Measurements from ENCODE around the gene ULK3. TPM values are rescaled to one million over a fixed set of nuclear protein-coding genes. Genes with fewer than 3 reads are reported as not detected.

Gene ULK3
- total RNA-seq, 6 experiments from 2014 or later: 12.5 to 18.9 (median 16.1) TPM

DNA sequence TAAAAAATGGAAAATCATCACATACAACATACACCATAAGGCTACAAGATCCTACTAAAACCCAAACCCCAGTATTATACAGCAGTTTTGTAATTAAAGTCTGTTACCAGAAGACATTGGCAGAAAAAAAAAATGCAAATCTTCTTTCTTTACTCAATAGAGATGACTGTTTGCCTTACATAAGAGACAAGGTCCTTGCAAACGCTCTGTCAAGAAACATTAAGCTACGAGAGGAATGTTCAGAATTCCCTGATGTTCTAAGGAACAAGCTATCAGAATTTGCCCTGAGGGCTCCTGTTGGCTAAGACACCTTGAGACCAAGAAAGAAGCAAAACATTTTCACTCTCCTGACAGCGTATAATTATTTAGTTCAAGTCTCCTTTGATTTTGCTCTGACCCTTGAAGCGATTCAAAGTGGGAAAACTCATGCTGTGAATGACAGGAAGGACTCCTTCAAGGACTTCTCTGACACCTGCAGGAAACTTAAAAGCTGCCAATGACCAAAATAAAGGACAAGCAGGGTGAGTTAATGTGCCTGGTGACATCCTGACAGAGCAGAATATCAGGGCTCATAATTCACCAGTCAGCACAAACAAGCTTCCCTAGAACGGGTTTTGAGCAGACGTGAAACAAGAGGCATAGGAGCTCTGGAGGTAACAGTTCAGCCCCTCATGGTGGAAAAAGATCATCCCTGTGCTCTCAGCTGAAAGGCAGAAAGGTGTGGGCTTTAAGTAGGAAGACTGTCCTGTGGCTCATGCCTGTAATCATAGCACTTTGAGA is 27.7 kb upstream of the ULK3 start:
- peak overlapping the region; percentile 43; the same call in 1 of the 2 replicates for H3K4me3 Mint-ChIP-seq
- peaks cover 55% of the 10 kb centered on the region for H3K4me1 Mint-ChIP-seq (ENCODE audit: low read depth)
- H3K9me3 Mint-ChIP-seq: no peaks in the 10 kb centered on the region
- H3K27me3 Mint-ChIP-seq (ENCODE audit: insufficient read depth): peaks cover 2% of the 10 kb centered on the region
- no peak for DNase-seq
- no peak for TF ChIP-seq CTCF (IDR thresholded peaks at IDR 0.05)
- H3K36me3 Mint-ChIP-seq (ENCODE audit: low read depth): peaks cover 20% of the 10 kb centered on the region
- peak overlapping the region; percentile 52; the same call in 1 of the 2 replicates for H3K27ac Mint-ChIP-seq

- no peak for DNase-seq
- Mint-ChIP-seq H3K4me3 (no peak overlapping the region), H3K27me3 (ENCODE audit: insufficient read depth) (peaks cover 2% of the 10 kb centered on the region), H3K36me3 (ENCODE audit: low read depth) (peaks cover 20% of the 10 kb centered on the region), H3K4me1 (ENCODE audit: low read depth) (peaks cover 60% of the 10 kb centered on the region), H3K9me3 (no peaks in the 10 kb centered on the region), H3K27ac (peak overlapping the region; percentile 52)
- TF ChIP-seq CTCF (IDR thresholded peaks at IDR 0.05): no peak
Measured at GRCh38 chr15:74869726-74870407, 26.9 kb upstream of the ULK3 start.

DNA sequence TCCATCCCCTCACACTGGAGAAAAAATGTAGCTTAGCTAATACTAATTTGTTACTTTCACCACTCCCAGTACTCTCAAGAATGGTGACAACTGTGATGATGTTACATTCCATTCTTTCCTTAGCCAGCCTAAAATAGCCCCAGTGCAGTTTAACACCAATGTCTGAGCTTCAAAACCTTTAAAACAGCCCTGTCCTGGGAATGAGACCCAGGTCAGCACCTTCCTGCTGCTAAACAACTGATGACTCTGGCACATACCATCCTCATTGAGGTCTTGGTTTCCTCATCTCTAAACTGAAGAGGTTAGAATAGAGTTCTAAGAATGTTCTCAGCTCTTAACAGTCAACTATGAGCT is 26.4 kb upstream of the ULK3 start:
- no peak for TF ChIP-seq CTCF (IDR thresholded peaks at IDR 0.05)
- Mint-ChIP-seq H3K36me3 (ENCODE audit: low read depth) (peaks cover 20% of the 10 kb centered on the region), H3K9me3 (no peaks in the 10 kb centered on the region), H3K27me3 (ENCODE audit: insufficient read depth) (peaks cover 2% of the 10 kb centered on the region), H3K4me1 (ENCODE audit: low read depth) (peaks cover 64% of the 10 kb centered on the region), H3K27ac (no peak overlapping the region), H3K4me3 (no peak overlapping the region)
- DNase-seq: no peak

DNA sequence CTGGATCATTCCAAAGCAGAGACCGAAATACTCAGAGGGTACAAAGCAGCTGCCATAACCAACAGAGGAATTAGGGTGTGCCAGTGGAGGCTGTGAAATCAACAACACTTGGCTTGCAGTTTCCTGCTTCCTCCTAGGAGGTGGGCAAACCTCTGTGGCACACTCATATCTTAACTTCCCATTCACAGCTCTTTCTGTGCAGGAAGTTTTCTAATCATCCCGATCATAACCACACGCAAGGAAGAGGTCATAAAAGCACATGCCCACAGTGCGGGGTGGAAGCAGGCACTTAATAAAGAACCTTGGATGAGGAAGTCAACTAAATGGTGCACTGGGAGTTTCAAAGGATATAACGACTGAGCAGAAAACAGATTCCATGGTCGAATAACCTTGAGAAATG is 25.1 kb upstream of the ULK3 start:
- H3K27ac Mint-ChIP-seq: no peak overlapping the region
- H3K27me3 Mint-ChIP-seq (ENCODE audit: insufficient read depth): peaks cover 2% of the 10 kb centered on the region
- H3K4me1 Mint-ChIP-seq (ENCODE audit: low read depth): peaks cover 70% of the 10 kb centered on the region
- no peaks in the 10 kb centered on the region for H3K9me3 Mint-ChIP-seq
- TF ChIP-seq CTCF (IDR thresholded peaks at IDR 0.05): no peak
- DNase-seq: no peak
- H3K4me3 Mint-ChIP-seq: no peak overlapping the region
- H3K36me3 Mint-ChIP-seq (ENCODE audit: low read depth): peaks cover 20% of the 10 kb centered on the region

- H3K4me1 Mint-ChIP-seq (ENCODE audit: low read depth): peaks cover 67% of the 10 kb centered on the region
- no peak for DNase-seq
- H3K27me3 Mint-ChIP-seq (ENCODE audit: insufficient read depth): peaks cover 2% of the 10 kb centered on the region
- no peak overlapping the region for H3K27ac Mint-ChIP-seq
- H3K9me3 Mint-ChIP-seq: no peaks in the 10 kb centered on the region
- peaks cover 17% of the 10 kb centered on the region for H3K36me3 Mint-ChIP-seq (ENCODE audit: low read depth)
- no peak overlapping the region for H3K4me3 Mint-ChIP-seq
- no peak for TF ChIP-seq CTCF (IDR thresholded peaks at IDR 0.05)
Measured at GRCh38 chr15:74867466-74868038, 24.6 kb upstream of the ULK3 start.

Data from HFFc6 (cell line).